HepG2 (cell line): ENCODE results near the gene TMEM218. TPM values are rescaled to one million over a fixed set of nuclear protein-coding genes. Genes with fewer than 3 reads are reported as not detected.
A peak's percentile ranks its signal among the peaks of the same experiment; 100 is the strongest.

ENCODE experiments used
- E2F5 ChIP-seq: sonication (generic); formaldehyde crosslinking; conservative IDR thresholded peaks from 2 replicates; pipeline ENCODE4 v1.4.0; 2020; ENCODE audit warnings: missing genetic modification reagents
- ERF ChIP-seq: IDR thresholded peaks from 2 replicates; pipeline ENCODE4 v1.6.1; 2018; ENCODE audit warnings: missing biosample characterization, missing genetic modification reagents
- HNRNPL ChIP-seq: fragments of 200-400 bp; formaldehyde crosslinking; IDR thresholded peaks from 2 replicates; pipeline ENCODE4 v1.6.1; 2017; ENCODE audit warnings: mild to moderate bottlenecking, low read depth, low read length
- PCBP2 ChIP-seq: fragments of 200-400 bp; formaldehyde crosslinking; optimal IDR thresholded peaks from 2 replicates; pipeline ENCODE3; 2018; ENCODE audit warnings: low read length, low read depth; ENCODE audit not compliant: poor library complexity, severe bottlenecking
- POLR2A ChIP-seq, 2 experiments: IDR thresholded peaks; 2 replicates each; pipeline ENCODE4 v1.6.1; 2011; ENCODE audit warnings: low read depth in 2 of 2, low read length in 2 of 2, mild to moderate bottlenecking in 1 of 2, moderate library complexity in 1 of 2; ENCODE audit not compliant: insufficient read depth in 1 of 2
- RBM22 ChIP-seq: fragments of 200-400 bp; formaldehyde crosslinking; optimal IDR thresholded peaks from 2 replicates; pipeline ENCODE3; 2017; ENCODE audit warnings: mild to moderate bottlenecking, low read length, moderate library complexity
- SP4 ChIP-seq: sonication (generic); formaldehyde crosslinking; IDR thresholded peaks from 2 replicates; pipeline ENCODE4 v1.8.1; 2023; ENCODE audit warnings: mild to moderate bottlenecking, missing genetic modification reagents
- SPEN ChIP-seq: sonication (generic); formaldehyde crosslinking; IDR thresholded peaks from 2 replicates; pipeline ENCODE4 v1.5.1; 2020; ENCODE audit warnings: low read depth, mild to moderate bottlenecking, missing genetic modification reagents
- USF2 ChIP-seq, 2 experiments: sonication (generic) in 1 of 2; formaldehyde crosslinking in 1 of 2; IDR thresholded peaks; 2 replicates each; pipeline versions ENCODE4 v1.5.1 to v1.6.1; 2011 to 2020; ENCODE audit warnings: borderline replicate concordance in 1 of 2, low read depth in 1 of 2, low read length in 1 of 2, mild to moderate bottlenecking in 1 of 2, missing genetic modification reagents in 1 of 2, moderate library complexity in 1 of 2
- ZFY ChIP-seq: sonication (generic); formaldehyde crosslinking; IDR thresholded peaks from 2 replicates; pipeline ENCODE4 v1.4.0; 2020; ENCODE audit warnings: missing genetic modification reagents
- ZNF18 ChIP-seq: sonication (generic); formaldehyde crosslinking; IDR thresholded peaks from 2 replicates; pipeline ENCODE4 v1.8.0; 2022; ENCODE audit warnings: mild to moderate bottlenecking, missing genetic modification reagents; ENCODE audit not compliant: insufficient replicate concordance
- ZNF205 ChIP-seq: IDR thresholded peaks from 2 replicates; pipeline ENCODE4 v1.6.1; 2018; ENCODE audit warnings: missing biosample characterization, missing genetic modification reagents
- ZNF224 ChIP-seq: sonication (generic); formaldehyde crosslinking; IDR thresholded peaks from 2 replicates; pipeline ENCODE4 v1.5.0; 2020; ENCODE audit warnings: mild to moderate bottlenecking, missing genetic modification reagents
- ZNF367 ChIP-seq: sonication (generic); formaldehyde crosslinking; IDR thresholded peaks from 2 replicates; pipeline ENCODE4 v1.4.0; 2020; ENCODE audit warnings: missing genetic modification reagents, borderline replicate concordance
- ZNF891 ChIP-seq: sonication (generic); formaldehyde crosslinking; IDR thresholded peaks from 2 replicates; pipeline ENCODE4 v1.5.0; 2020; ENCODE audit warnings: mild to moderate bottlenecking, missing genetic modification reagents
- polyA plus RNA-seq, 8 experiments: library from polyadenylated mRNA; depleted of rRNA in 3 of 8; stranded (reverse) in 7 of 8; unstranded in 1 of 8; fragments of >200 nt; fragmentation: Illumina TruSeq in 4 of 8; extraction: Trizol in 4 of 8; gene quantifications; 2 replicates each; pipeline versions ENCODE4 v1.2.1 to v1.2.3, GENCODE V29; 2011 to 2016; ENCODE audit warnings: low read depth in 4 of 8, missing spikeins in 1 of 8, mixed read lengths in 1 of 8; ENCODE audit not compliant: insufficient read depth in 1 of 8
- total RNA-seq, 5 experiments: library from RNA; depleted of rRNA; stranded (reverse); fragments of >200 nt; fragmentation: Illumina TruSeq; extraction: Trizol; gene quantifications; 2 replicates each; pipeline ENCODE4 v1.2.3, GENCODE V29; 2016; ENCODE audit warnings: low read depth in 1 of 5
- TF ChIP-seq, protein P1 (sequence below): sonication (generic); formaldehyde crosslinking; IDR thresholded peaks from 2 replicates; pipeline ENCODE4 v1.8.1; 2023; ENCODE audit warnings: mild to moderate bottlenecking, moderate library complexity, missing genetic modification reagents
- TF ChIP-seq, protein P2 (sequence below): sonication (generic); formaldehyde crosslinking; IDR thresholded peaks from 2 replicates; pipeline ENCODE4 v1.8.0; 2022; ENCODE audit warnings: missing genetic modification reagents, mild to moderate bottlenecking, borderline replicate concordance

Gene TMEM218
- total and polyA plus RNA-seq, 2 of the 13 experiments (the other 11 are each of a cell fraction or from before 2014, with no cell fraction given) = 11.8 to 14.0 TPM

DNA sequence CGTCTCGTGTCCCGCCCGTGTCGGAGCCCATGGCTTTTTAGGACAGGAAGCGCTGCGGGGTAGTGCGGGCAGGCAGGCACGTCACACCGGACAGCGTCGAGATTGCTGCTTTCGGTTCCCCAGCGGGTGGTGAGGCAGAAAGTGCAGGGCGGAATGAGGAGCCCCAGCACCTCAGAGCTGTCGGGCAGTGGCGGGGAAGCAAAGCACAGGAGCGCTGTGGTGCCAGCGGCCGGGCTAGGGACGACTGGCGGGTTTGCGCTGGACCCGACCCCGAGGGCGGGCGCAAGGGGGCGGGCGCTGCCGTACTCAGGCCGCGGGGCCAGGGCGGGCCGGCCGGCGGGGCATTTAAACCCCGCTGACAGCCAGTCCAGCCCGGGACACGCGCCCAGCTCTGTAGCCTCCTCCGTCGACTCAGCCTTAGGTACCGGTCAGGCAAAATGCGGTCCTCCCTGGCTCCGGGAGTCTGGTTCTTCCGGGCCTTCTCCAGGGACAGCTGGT lies 48.4 kb downstream of the TMEM218 start, which contains the start of gene SLC37A2 (continued):
- TF ChIP-seq USF2 (IDR thresholded peaks at IDR 0.05; ENCODE audit: low read depth, low read length) = no peak
- no peak for TF ChIP-seq USF2 (CRISPR knock-in tag; IDR thresholded peaks at IDR 0.05; ENCODE audit: borderline replicate concordance)
- no peak; the same call in 1 of the 2 replicates for TF ChIP-seq SP4 (CRISPR knock-in tag)
- peak; percentile 50 for TF ChIP-seq ZFY (CRISPR knock-in tag)
- peak; percentile 38; the same call in 1 of the 2 replicates for TF ChIP-seq ZNF891 (CRISPR knock-in tag)
- TF ChIP-seq HNRNPL = 0 out of 2 replicates have a peak, but pooled peaks have one; percentile 44
- TF ChIP-seq, protein P1, sequence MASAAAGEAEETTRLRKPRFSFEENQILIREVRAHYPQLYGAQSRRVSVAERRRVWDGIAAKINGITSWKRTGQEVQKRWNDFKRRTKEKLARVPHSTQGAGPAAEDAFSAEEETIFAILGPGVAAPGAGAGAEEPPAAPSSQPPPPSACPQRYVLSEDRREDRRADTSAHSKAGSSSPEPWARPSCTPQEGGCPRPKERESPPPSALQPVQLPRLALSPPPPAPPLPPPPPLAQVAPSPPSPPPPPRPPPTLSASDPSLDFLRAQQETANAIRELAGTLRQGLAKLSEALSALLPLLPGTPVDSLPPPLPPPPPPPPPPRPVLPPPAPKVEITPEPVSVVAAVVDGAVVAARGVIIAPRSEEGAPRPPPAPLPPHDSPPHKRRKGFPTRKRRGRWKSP (CRISPR knock-in tag) = peak; percentile 95
- TF ChIP-seq RBM22 = no peak
- TF ChIP-seq ZNF367 (CRISPR knock-in tag) = peak; percentile 94; the same call in 1 of the 2 replicates
- TF ChIP-seq POLR2A (IDR thresholded peaks at IDR 0.05; ENCODE audit: insufficient read depth in 1 of 2, low read depth in 2 of 2, low read length in 2 of 2) = peak in 1 of 2 experiments; percentile 53; a peak in 2 of 4 replicates
- peak; percentile 48; the same call in 1 of the 2 replicates for TF ChIP-seq SPEN (CRISPR knock-in tag)
- peak; percentile 91 for TF ChIP-seq E2F5
- no peak for TF ChIP-seq PCBP2
- TF ChIP-seq ZNF224 (CRISPR knock-in tag) = peak; percentile 61; the same call in 1 of the 2 replicates
- TF ChIP-seq, protein P2, sequence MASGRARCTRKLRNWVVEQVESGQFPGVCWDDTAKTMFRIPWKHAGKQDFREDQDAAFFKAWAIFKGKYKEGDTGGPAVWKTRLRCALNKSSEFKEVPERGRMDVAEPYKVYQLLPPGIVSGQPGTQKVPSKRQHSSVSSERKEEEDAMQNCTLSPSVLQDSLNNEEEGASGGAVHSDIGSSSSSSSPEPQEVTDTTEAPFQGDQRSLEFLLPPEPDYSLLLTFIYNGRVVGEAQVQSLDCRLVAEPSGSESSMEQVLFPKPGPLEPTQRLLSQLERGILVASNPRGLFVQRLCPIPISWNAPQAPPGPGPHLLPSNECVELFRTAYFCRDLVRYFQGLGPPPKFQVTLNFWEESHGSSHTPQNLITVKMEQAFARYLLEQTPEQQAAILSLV (CRISPR knock-in tag) = 0 out of 2 replicates have a peak, but pooled peaks have one; percentile 25
- no peak for TF ChIP-seq ZNF205
- peak; percentile 56; the same call in 1 of the 2 replicates for TF ChIP-seq ERF
- TF ChIP-seq ZNF18 (CRISPR knock-in tag) = peak; percentile 90
